Fibroblast of upper back skin (primary cell): ENCODE measurements around the gene CFAP20DC.
A peak's percentile ranks its signal among the peaks of the same experiment; 100 is the strongest.
"Not testable (repeated sequence)": the region's sequence is repeated elsewhere in the genome, so short reads cannot be mapped to it uniquely, and the experiment has no call there.

Experiments
- DNase-seq: peaks from one replicate; pipeline ENCODE4 v3.0.0-alpha.2; 2013

Gene CFAP20DC

GRCh38 chr3:59017617-59017984, 32.2 kb downstream of the CFAP20DC start:
- no peak for DNase-seq

GRCh38 chr3:59016930-59017616, 32.8 kb downstream of the CFAP20DC start:
- DNase-seq, result no peak

DNA sequence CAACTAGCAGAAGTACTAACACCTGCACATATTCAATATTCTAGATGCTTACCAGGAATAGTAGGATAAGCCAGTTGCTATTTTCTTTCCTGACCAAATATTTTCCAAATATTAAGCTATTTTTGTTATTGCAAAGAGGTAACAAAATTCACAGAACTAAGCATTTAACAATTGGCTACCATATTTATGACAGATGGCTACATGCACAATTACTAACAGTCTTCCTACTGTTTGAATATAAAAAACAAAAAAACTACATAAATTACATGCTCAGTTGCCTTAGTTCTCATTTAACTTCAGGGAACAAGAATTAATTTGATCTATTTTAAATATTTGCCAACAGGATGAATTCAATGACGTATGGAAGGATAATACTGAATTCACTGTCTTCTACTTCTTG, 36.2 kb downstream of the CFAP20DC start:
- DNase-seq, result no peak

DNA sequence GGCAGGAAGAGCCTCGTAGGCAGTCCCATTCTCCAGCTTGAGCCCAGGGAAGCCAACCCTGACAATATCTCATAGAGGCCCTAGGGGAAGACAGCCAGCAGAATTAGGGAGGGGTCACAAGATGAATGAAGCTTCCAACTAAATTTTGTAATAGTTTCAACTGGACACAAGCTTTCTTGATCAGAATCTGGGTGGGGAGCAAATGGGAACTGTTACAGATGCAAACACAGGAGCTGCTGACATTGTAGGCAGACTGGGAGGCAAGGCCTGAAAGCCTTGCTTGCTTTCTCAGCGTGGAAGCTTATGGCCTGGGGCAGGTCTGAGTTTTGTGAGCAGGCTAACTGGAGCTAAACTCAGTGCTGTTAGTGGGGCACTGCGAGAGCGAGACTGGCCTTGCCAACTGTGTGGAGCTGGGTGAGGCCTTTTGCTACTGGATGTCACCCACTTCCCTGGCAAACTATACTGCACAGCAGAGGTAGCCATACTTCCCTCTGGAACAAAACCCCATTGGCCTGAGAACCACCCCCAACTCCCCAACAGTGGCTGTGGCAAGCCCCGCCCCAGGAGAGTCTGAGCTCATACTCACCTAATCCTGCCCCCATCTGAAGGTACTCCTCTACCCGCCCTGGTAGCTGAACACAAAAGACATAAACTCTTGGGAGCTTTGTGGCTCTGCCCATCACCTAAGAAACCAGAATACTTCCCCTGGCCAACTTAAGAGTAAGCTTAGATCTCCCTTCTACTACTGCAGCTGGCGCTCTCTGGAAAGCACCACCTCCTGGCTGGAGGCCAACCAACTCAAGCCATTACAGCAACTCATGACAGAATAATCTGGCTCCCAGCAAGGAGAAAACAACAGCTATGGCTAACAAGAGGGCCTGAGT, 42.9 kb downstream of the CFAP20DC start:
- peak; percentile 57 for DNase-seq

DNA sequence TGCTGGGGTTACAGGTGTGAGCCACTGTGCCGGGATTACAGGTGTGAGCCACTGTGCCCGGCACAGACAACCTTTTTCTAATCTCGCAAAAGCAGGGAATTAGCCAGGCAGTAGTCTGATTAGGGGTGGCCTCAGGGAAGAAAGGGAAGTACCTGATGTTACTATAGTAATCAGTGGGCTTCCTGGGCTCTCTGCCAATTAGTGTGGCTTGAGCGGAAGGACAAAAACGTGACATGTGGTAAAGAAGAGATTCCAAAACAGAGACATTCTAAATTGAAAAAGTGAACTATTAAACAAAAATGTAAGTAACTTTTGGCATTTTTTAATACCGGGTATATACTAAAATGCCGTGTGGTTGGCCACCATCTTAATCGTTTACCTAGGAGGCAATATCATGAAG, 48.1 kb downstream of the CFAP20DC start:
- no peak for DNase-seq

- DNase-seq, result peak; percentile 17
These were observed 50.1 kb downstream of the CFAP20DC start for GRCh38 chr3:58999774-59000160.

- DNase-seq, result no peak
These were observed 50.6 kb downstream of the CFAP20DC start for GRCh38 chr3:58999134-58999773.

DNA sequence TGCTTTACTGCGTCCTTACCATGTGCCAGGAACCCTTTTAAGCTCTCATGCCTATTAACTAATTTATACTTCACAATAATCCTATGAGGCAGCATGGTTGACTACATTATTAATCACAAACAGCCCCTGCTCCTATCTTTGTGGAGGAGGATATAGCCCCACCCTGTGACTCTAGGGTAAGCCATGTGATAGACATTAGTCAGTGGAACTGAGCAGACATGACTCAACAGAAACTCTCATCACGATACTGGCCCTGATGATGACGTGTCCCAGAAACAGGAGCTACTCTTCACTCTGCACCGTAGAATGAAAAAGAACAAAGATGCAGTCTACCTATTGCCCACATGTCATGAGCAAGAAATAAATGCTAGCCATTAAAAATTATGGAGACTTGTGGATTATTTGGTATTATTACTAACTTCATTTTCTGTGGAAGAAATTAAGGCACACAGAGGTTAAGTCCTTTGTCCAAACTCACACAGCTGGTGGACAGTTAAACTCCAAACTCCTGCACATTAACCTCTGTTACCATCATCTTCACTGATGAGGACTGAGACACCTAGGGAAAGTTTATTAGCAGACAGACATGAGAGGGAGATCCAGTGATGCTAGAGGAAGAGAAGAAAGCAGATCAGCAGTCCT, 51.2 kb downstream of the CFAP20DC start:
- DNase-seq, result peak; percentile 93

GRCh38 chr3:58996730-58997129, 53.1 kb downstream of the CFAP20DC start:
- DNase-seq, result no peak

GRCh38 chr3:58994746-58995330, 55.0 kb downstream of the CFAP20DC start:
- peak; percentile 72 for DNase-seq

- no peak for DNase-seq
These were observed 56.3 kb downstream of the CFAP20DC start for GRCh38 chr3:58993547-58993946.

DNA sequence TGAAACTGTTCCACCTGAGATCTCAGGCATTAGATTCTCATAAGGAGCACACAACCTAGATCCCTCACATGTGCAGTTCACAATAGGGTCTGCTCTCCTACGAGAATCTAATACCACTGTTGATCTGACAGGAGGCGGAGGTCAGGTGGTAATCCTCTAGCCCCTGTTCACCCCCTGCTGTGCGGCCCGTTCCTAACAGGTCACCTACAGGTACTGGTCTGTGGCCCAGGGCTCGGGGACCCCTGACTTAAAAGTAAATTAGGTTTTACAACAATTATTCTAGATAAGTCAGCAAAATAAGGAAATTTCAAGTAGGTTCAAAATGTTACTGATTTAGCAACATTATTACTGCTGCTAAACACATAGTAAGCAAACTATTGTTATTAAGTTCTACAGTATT, 58.2 kb downstream of the CFAP20DC start:
- DNase-seq, result no peak

GRCh38 chr3:58991026-58991425, 58.8 kb downstream of the CFAP20DC start:
- DNase-seq, result peak; percentile 48

GRCh38 chr3:58989955-58990354, 59.9 kb downstream of the CFAP20DC start:
- no peak for DNase-seq

DNA sequence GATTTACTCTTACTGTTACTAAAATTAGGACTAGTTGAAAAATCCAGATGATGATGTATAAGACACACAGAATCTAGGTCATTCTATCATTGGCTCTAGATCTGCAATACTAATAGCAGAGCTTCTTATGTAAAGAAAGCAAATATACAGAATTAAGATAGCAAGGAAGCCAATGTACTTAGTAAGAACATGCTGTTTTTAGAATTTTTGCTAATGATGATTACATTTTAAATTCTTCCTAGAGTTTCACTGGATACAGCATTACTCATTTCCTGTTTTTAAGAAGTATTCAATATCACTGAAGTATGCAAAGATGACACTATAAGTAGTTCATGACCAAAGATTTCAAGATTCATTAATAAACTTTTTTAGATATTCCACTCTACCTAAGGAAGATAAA, 60.7 kb downstream of the CFAP20DC start:
- DNase-seq, result peak; percentile 56

GRCh38 chr3:58988041-58988440, 61.8 kb downstream of the CFAP20DC start:
- no peak for DNase-seq

GRCh38 chr3:58986654-58987053, 63.2 kb downstream of the CFAP20DC start:
- no peak for DNase-seq

DNA sequence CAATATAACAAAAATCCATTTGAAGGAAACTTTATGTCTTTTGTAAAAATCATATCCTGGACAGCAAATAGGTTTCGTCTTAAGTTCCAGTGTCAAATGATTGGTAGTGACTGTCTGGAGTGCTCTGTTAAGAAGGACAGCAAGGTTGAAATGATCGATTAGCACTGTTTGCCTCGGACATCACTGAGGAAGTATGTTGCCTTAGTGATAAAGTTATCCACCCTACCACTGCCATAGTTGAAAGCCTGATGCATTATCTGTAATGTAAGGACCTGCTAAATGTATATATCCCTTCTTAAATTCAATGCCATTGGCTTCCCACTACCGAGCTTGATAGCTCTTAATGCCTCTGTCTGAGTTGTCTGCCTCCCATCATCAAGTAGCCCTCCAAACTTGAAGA, 70.0 kb downstream of the CFAP20DC start:
- DNase-seq, result no peak

GRCh38 chr3:58973796-58974195, 76.0 kb downstream of the CFAP20DC start:
- no peak for DNase-seq

- DNase-seq, result not testable (repeated sequence)
These were observed 82.0 kb downstream of the CFAP20DC start for GRCh38 chr3:58967866-58968265.

GRCh38 chr3:58965865-58966264, 84.0 kb downstream of the CFAP20DC start:
- peak; percentile 70 for DNase-seq

GRCh38 chr3:58963928-58964503, 85.8 kb downstream of the CFAP20DC start:
- DNase-seq, result no peak

DNA sequence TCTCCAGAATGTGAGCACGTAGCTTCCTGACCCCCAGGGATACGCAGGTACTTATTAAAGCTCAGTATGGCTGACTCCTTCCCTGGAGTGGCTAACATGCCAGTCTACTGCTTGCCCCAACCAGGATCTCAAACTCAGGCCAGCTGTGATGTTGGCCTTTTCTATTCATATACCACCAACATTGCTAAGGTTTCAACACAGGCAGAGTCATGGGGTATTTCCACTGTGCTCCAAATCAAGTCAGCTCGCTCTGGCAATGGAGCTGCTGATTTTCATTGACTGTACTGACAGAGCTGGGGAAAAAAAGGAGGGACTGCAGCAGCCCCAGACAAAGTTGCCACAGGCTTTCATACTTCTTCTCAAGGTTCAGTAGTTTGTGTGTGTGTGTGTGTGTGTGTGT, 87.0 kb downstream of the CFAP20DC start:
- DNase-seq, result peak; percentile 28
